Kidney (tissue), 14 donors: Measurements from ENCODE around the gene FSTL3. TPM values are rescaled to one million over a fixed set of nuclear protein-coding genes. Genes with fewer than 3 reads are reported as not detected.

Experiments
- DNase-seq, 5 donors: peaks; one replicate each; pipeline ENCODE4 v3.0.0-alpha.2; 2013 to 2020
- FAIRE-seq: peaks from 2 replicates; lab custom pipeline; 2012; peaks lifted over from hg19 to GRCh38; lab: Jason Lieb, UNC
- H3K27ac ChIP-seq, 2 donors: one replicate each; pipeline ENCODE4 v1.7.0; 2013; ENCODE audit warnings: low read depth in 2 of 2, low read length in 2 of 2, inconsistent platforms in 1 of 2
- H3K27me3 ChIP-seq: one replicate; pipeline ENCODE4 v1.7.1; 2013; ENCODE audit warnings: low read length, inconsistent platforms; ENCODE audit not compliant: control insufficient read depth, insufficient read depth
- H3K36me3 ChIP-seq, 3 donors: one replicate each; pipeline versions ENCODE4 v1.7.0 to v1.7.1; 2013; ENCODE audit warnings: low read length in 3 of 3, control low read depth in 1 of 3, inconsistent platforms in 1 of 3; ENCODE audit not compliant: insufficient read depth in 3 of 3, control insufficient read depth in 2 of 3
- H3K4me1 ChIP-seq, 3 donors: one replicate each; pipeline versions ENCODE4 v1.7.0 to v1.7.1; 2013; ENCODE audit warnings: low read length in 3 of 3, inconsistent platforms in 1 of 3, low read depth in 1 of 3; ENCODE audit not compliant: control insufficient read depth in 2 of 3, insufficient read depth in 2 of 3
- H3K4me3 ChIP-seq, 3 donors: one replicate each; pipeline versions ENCODE4 v1.7.0 to v1.8.1; 2013; ENCODE audit warnings: low read length in 3 of 3, control low read depth in 1 of 3, inconsistent platforms in 1 of 3
- H3K9ac ChIP-seq, 3 donors: one replicate each; pipeline versions ENCODE4 v1.7.0 to v1.7.1; 2013; ENCODE audit warnings: low read length in 3 of 3, control low read depth in 1 of 3, inconsistent platforms in 1 of 3
- H3K9me3 ChIP-seq, 3 donors: one replicate each; pipeline versions ENCODE4 v1.7.0 to v1.7.1; 2013; ENCODE audit warnings: low read length in 3 of 3, control low read depth in 1 of 3, inconsistent platforms in 1 of 3; ENCODE audit not compliant: control insufficient read depth in 2 of 3, insufficient read depth in 1 of 3
- intact Hi-C: fragments of 100-400 bp; cut with DNase I; formaldehyde crosslinking; loops from one replicate; pipeline ENCODE4 v1.11.1; 2022
- polyA plus RNA-seq: library from polyadenylated mRNA; stranded (reverse); fragments of 350-450 nt; fragmentation: Illumina TruSeq; extraction: RNeasy Lipid Tissue Mini Kit (QIAGEN cat#74804); gene quantifications from one replicate; pipeline ENCODE4 v1.2.3, GENCODE V29; 2014; ENCODE audit warnings: low read depth, low replicate concordance; ENCODE audit not compliant: insufficient read depth
- total RNA-seq: library from RNA; stranded (reverse); fragmentation: NEBNext Ultra II Directional; extraction: Animal tissue kit (Norgen Biotek cat#: 25700); gene quantifications from one replicate; pipeline ENCODE4 v1.2.1, GENCODE V29; 2021
- TF ChIP-seq, protein P1 (sequence below): IDR thresholded peaks from 3 replicates; pipeline ENCODE4 v1.5.1; 2012; ENCODE audit warnings: mild to moderate bottlenecking, moderate library complexity, borderline replicate concordance; ENCODE audit not compliant: insufficient read depth; ENCODE audit errors: extremely low read depth
- donor health status: control.
- donor health status: control.
- donor health status: control.
- donor health status: control.
- donor health status: control.
- donor health status: DM: yes; HTN: yes; CAD: no.
- donor health status: Normal renal cell carcinoma (clear cell type).

FSTL3 gene
- total and polyA plus RNA-seq, 2 donors from 2014 or later = 23.9 to 63.0 TPM

DNA sequence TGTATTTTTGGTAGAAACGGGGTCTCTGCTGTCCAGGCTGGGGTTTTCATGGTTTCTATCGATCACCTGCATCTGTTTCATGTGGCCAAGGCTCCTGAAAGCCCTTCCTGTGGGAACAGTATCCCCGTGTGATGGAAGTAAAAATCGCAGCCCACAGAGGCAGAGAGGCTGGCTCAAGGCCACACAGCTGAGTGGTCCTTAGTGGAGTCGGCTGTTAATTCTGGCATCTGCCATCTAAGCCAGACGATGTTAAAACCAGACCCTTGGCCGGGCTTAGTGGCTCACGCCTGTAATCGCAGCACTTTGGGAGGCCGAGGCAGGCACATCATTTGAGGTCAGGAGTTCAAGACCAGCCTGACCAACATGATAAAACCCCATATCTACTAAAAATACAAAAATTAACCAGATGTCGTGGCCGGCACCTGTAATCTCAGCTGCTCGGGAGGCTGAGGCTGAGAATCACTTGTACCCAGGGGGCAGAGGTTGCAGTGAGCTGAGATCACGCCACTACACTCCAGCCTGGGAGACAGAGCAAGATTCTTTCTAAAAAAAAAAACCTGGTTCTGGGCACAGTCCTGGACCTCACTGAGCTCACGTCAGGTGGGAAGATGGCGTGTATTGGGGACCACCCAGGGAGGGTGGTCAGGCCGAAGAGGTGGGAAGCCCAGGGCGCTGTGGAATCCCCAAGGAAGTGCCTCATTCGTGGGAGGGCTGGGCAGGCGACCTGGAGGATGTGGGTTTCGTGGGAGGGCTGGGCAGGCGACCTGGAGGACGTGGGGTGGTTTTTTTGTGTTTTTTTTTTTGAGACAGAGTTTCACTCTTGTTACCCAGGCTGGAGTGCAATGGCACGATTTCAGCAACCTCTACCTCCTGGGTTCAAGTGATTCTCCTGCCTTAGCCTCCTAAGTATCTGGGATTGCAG is 56.2 kb downstream of the FSTL3 start:
- Histone ChIP-seq H3K4me1 (peaks cover 0 to 9% (median 0%) of the 10 kb centered on the region in 3 donors), H3K36me3 (no peaks in the 10 kb centered on the region), H3K9ac (no peak overlapping the region), H3K9me3 (no peaks in the 10 kb centered on the region), H3K4me3 (no peak overlapping the region), H3K27ac (no peak overlapping the region), H3K27me3 (no peaks in the 10 kb centered on the region)
- TF ChIP-seq, protein P1, sequence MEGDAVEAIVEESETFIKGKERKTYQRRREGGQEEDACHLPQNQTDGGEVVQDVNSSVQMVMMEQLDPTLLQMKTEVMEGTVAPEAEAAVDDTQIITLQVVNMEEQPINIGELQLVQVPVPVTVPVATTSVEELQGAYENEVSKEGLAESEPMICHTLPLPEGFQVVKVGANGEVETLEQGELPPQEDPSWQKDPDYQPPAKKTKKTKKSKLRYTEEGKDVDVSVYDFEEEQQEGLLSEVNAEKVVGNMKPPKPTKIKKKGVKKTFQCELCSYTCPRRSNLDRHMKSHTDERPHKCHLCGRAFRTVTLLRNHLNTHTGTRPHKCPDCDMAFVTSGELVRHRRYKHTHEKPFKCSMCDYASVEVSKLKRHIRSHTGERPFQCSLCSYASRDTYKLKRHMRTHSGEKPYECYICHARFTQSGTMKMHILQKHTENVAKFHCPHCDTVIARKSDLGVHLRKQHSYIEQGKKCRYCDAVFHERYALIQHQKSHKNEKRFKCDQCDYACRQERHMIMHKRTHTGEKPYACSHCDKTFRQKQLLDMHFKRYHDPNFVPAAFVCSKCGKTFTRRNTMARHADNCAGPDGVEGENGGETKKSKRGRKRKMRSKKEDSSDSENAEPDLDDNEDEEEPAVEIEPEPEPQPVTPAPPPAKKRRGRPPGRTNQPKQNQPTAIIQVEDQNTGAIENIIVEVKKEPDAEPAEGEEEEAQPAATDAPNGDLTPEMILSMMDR = no peak
- DNase-seq = no peak
- intact Hi-C loops = no loop called here
- no peak for FAIRE-seq

Other genes with a start within 250 kb of the FSTL3 start
- 24.4 TPM for gene SHC2, start 215.4 kb upstream of the FSTL3 start, total RNA-seq
- 10.7 TPM for gene SHC2, start 215.4 kb upstream of the FSTL3 start, polyA plus RNA-seq
- gene MADCAM1, start 179.9 kb upstream of the FSTL3 start, total RNA-seq = 0.50 TPM
- 0.77 TPM for gene MADCAM1, start 179.9 kb upstream of the FSTL3 start, polyA plus RNA-seq
- gene TPGS1, start 168.9 kb upstream of the FSTL3 start, total RNA-seq = 23.1 TPM
- gene TPGS1, start 168.9 kb upstream of the FSTL3 start, polyA plus RNA-seq = 17.9 TPM
- 33.8 TPM for gene CDC34, start 144.6 kb upstream of the FSTL3 start, total RNA-seq
- 72.3 TPM for gene CDC34, start 144.6 kb upstream of the FSTL3 start, polyA plus RNA-seq
- 2.8 TPM for gene GZMM, start 132.3 kb upstream of the FSTL3 start, total RNA-seq
- not detected for gene GZMM, start 132.3 kb upstream of the FSTL3 start, polyA plus RNA-seq
- 554 TPM for gene BSG, start 103.8 kb upstream of the FSTL3 start, total RNA-seq
- 984 TPM for gene BSG, start 103.8 kb upstream of the FSTL3 start, polyA plus RNA-seq
- gene HCN2, start 86.5 kb upstream of the FSTL3 start, total RNA-seq = 0.31 TPM
- 1.3 TPM for gene HCN2, start 86.5 kb upstream of the FSTL3 start, polyA plus RNA-seq
- gene POLRMT, start 42.9 kb upstream of the FSTL3 start, total RNA-seq = 49.8 TPM
- gene POLRMT, start 42.9 kb upstream of the FSTL3 start, polyA plus RNA-seq = 117 TPM
- 0.19 TPM for gene FGF22, start 36.5 kb upstream of the FSTL3 start, total RNA-seq
- gene FGF22, start 36.5 kb upstream of the FSTL3 start, polyA plus RNA-seq = 0.71 TPM
- gene RNF126, start 13.2 kb upstream of the FSTL3 start, total RNA-seq = 38.0 TPM
- 33.3 TPM for gene RNF126, start 13.2 kb upstream of the FSTL3 start, polyA plus RNA-seq
- not detected for gene PRSS57, start 19.1 kb downstream of the FSTL3 start, total RNA-seq
- not detected for gene PRSS57, start 19.1 kb downstream of the FSTL3 start, polyA plus RNA-seq
- gene PALM, start 32.5 kb downstream of the FSTL3 start, total RNA-seq = 49.4 TPM
- 92.3 TPM for gene PALM, start 32.5 kb downstream of the FSTL3 start, polyA plus RNA-seq
- 17.8 TPM for gene MISP, start 74.7 kb downstream of the FSTL3 start, total RNA-seq
- 19.6 TPM for gene MISP, start 74.7 kb downstream of the FSTL3 start, polyA plus RNA-seq
- 339 TPM for gene PTBP1, start 121.1 kb downstream of the FSTL3 start, total RNA-seq
- gene PTBP1, start 121.1 kb downstream of the FSTL3 start, polyA plus RNA-seq = 102 TPM
- gene PLPPR3, start 145.6 kb downstream of the FSTL3 start, total RNA-seq = not detected
- gene PLPPR3, start 145.6 kb downstream of the FSTL3 start, polyA plus RNA-seq = not detected
- 0.50 TPM for gene AZU1, start 151.4 kb downstream of the FSTL3 start, total RNA-seq
- not detected for gene AZU1, start 151.4 kb downstream of the FSTL3 start, polyA plus RNA-seq
- not detected for gene PRTN3, start 164.6 kb downstream of the FSTL3 start, total RNA-seq
- gene PRTN3, start 164.6 kb downstream of the FSTL3 start, polyA plus RNA-seq = not detected
- 0.85 TPM for gene ELANE, start 175.9 kb downstream of the FSTL3 start, total RNA-seq
- not detected for gene ELANE, start 175.9 kb downstream of the FSTL3 start, polyA plus RNA-seq
- gene CFD, start 183.3 kb downstream of the FSTL3 start, total RNA-seq = 35.1 TPM
- gene CFD, start 183.3 kb downstream of the FSTL3 start, polyA plus RNA-seq = 4.6 TPM
- gene MED16, start 216.8 kb downstream of the FSTL3 start, total RNA-seq = 56.5 TPM
- 72.1 TPM for gene MED16, start 216.8 kb downstream of the FSTL3 start, polyA plus RNA-seq
- not detected for gene RNU6-9, start 217.1 kb downstream of the FSTL3 start, total RNA-seq
- gene RNU6-9, start 217.1 kb downstream of the FSTL3 start, polyA plus RNA-seq = not detected
- gene R3HDM4, start 236.8 kb downstream of the FSTL3 start, total RNA-seq = 71.4 TPM
- gene R3HDM4, start 236.8 kb downstream of the FSTL3 start, polyA plus RNA-seq = 47.4 TPM
- 0.69 TPM for gene KISS1R, start 240.9 kb downstream of the FSTL3 start, total RNA-seq
- gene KISS1R, start 240.9 kb downstream of the FSTL3 start, polyA plus RNA-seq = not detected
- 16.9 TPM for gene ARID3A, start 249.6 kb downstream of the FSTL3 start, total RNA-seq
- 5.6 TPM for gene ARID3A, start 249.6 kb downstream of the FSTL3 start, polyA plus RNA-seq